Adipocyte (in vitro differentiated cells): ENCODE data around the gene SLC49A3.
"Not testable (repeated sequence)": the region's sequence is repeated elsewhere in the genome, so short reads cannot be mapped to it uniquely, and the experiment has no call there.

ENCODE experiments used
- DNase-seq: peaks from one replicate; pipeline ENCODE4 v3.0.0-alpha.2; 2015; ENCODE audit warnings: low read depth
- H3K27me3 ChIP-seq: replicated peaks from 2 replicates; pipeline ENCODE4 v1.7.0; 2013; ENCODE audit warnings: mild to moderate bottlenecking, low read length, moderate library complexity; ENCODE audit not compliant: control insufficient read depth, insufficient read depth
- H3K36me3 ChIP-seq: 2 replicates; pipeline ENCODE4 v1.7.0; 2013; ENCODE audit warnings: low read length, mild to moderate bottlenecking, moderate library complexity; ENCODE audit not compliant: control insufficient read depth, insufficient read depth, severe bottlenecking
- H3K4me1 ChIP-seq: 2 replicates; pipeline ENCODE4 v1.7.0; 2013; ENCODE audit warnings: mild to moderate bottlenecking, low read length, moderate library complexity; ENCODE audit not compliant: control insufficient read depth, insufficient read depth
- H3K4me3 ChIP-seq: 2 replicates; pipeline ENCODE4 v1.7.0; 2013; ENCODE audit warnings: mild to moderate bottlenecking, low read length, moderate library complexity
- H3K9ac ChIP-seq: 2 replicates; pipeline ENCODE4 v1.7.0; 2013; ENCODE audit warnings: mild to moderate bottlenecking, low read length, moderate library complexity
- H3K9me3 ChIP-seq: 2 replicates; pipeline ENCODE4 v1.7.0; 2013; ENCODE audit warnings: mild to moderate bottlenecking, low read length, moderate library complexity; ENCODE audit not compliant: control insufficient read depth

Gene SLC49A3

GRCh38 chr4:688854-689681, at the start of gene SLC49A3:
Gene SLC49A3, minus strand, starts transcription at chr4:689151. Its CDS starts 24 bp downstream, at chr4:689127.
- no peak for DNase-seq
- H3K36me3 ChIP-seq, result no peaks in the 10 kb centered on the region
- H3K27me3 ChIP-seq, result no peaks in the 10 kb centered on the region
- H3K4me3 ChIP-seq, result peak within 1 kb of the TSS; percentile 82
- H3K9me3 ChIP-seq, result no peaks in the 10 kb centered on the region
- peaks cover 32% of the 10 kb centered on the region for H3K4me1 ChIP-seq
- peak within 1 kb of the TSS; percentile 87 for H3K9ac ChIP-seq

- not testable (repeated sequence) for DNase-seq, H3K9me3 ChIP-seq, H3K4me3 ChIP-seq, H3K4me1 ChIP-seq, H3K27me3 ChIP-seq, H3K9ac ChIP-seq
- H3K36me3 ChIP-seq, result peaks cover 80% of the 10 kb centered on the region
Observed at GRCh38 chr4:736561-736960, 47.6 kb upstream of the SLC49A3 start.

GRCh38 chr4:735583-735982, 46.6 kb upstream of the SLC49A3 start:
- H3K36me3 ChIP-seq, result peaks cover 81% of the 10 kb centered on the region
- no peaks in the 10 kb centered on the region for H3K4me1 ChIP-seq
- no peaks in the 10 kb centered on the region for H3K9me3 ChIP-seq
- no peaks in the 10 kb centered on the region for H3K27me3 ChIP-seq
- H3K4me3 ChIP-seq, result no peak overlapping the region
- H3K9ac ChIP-seq, result no peak overlapping the region
- DNase-seq, result no peak

DNA sequence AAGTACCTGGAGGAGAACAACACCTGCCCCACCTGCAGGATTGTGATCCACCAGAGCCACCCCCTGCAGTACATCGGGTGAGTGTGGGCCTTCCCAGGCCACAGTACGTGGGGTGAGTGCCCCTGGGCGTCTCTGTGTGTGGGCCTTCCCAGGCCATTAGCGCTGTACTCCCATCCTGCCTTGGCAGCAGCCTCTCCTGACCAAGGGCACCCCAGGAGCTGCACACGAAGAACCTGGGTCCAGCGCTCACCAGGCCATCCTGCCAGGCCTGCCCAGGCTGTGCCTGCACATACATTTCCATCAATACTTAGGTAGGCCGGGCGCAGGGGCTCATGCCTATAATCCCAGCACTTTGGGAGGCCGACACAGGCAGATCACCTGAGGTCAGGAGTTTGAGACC, 46.0 kb upstream of the SLC49A3 start:
- Histone ChIP-seq H3K36me3 (peaks cover 75% of the 10 kb centered on the region), H3K4me3 (no peak overlapping the region), H3K4me1 (no peaks in the 10 kb centered on the region), H3K27me3 (no peaks in the 10 kb centered on the region), H3K9ac (no peak overlapping the region), H3K9me3 (no peaks in the 10 kb centered on the region)
- no peak for DNase-seq

DNA sequence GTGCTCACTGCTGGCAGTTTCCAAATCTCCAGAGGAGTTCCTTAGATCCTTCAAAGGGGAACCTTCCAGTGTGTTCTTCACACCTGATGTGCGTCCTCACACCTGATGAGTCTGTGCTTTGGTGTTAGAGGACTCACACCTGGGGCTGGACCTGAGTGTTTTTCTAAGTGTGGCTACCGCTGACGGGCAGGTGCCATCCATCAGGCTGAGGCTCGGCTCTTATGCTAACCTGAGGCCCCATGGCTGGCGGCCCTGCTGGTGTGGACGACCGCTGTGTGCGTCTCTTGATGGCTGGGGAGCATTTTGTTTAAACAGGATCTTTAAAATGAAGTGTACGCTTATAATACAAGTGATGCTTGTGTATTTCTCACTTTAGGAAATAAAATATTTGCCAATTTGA, 45.1 kb upstream of the SLC49A3 start:
- H3K4me1 ChIP-seq, result no peaks in the 10 kb centered on the region
- no peak overlapping the region for H3K9ac ChIP-seq
- DNase-seq, result no peak
- no peaks in the 10 kb centered on the region for H3K27me3 ChIP-seq
- peaks cover 66% of the 10 kb centered on the region for H3K36me3 ChIP-seq
- H3K9me3 ChIP-seq, result no peaks in the 10 kb centered on the region
- no peak overlapping the region for H3K4me3 ChIP-seq

- DNase-seq, result no peak
- Histone ChIP-seq H3K4me1 (no peaks in the 10 kb centered on the region), H3K4me3 (no peak overlapping the region), H3K9me3 (no peaks in the 10 kb centered on the region), H3K36me3 (peaks cover 62% of the 10 kb centered on the region), H3K27me3 (no peaks in the 10 kb centered on the region), H3K9ac (no peak overlapping the region)
Observed at GRCh38 chr4:733631-733980, 44.7 kb upstream of the SLC49A3 start.

GRCh38 chr4:732911-733630, 44.1 kb upstream of the SLC49A3 start:
- DNase-seq, result no peak
- H3K4me3 ChIP-seq, result no peak overlapping the region
- no peak overlapping the region for H3K9ac ChIP-seq
- no peaks in the 10 kb centered on the region for H3K27me3 ChIP-seq
- H3K4me1 ChIP-seq, result no peaks in the 10 kb centered on the region
- H3K9me3 ChIP-seq, result no peaks in the 10 kb centered on the region
- H3K36me3 ChIP-seq, result peaks cover 59% of the 10 kb centered on the region

- peaks cover 3% of the 10 kb centered on the region for H3K4me1 ChIP-seq
- DNase-seq, result no peak
- H3K9ac ChIP-seq, result no peak overlapping the region
- H3K4me3 ChIP-seq, result no peak overlapping the region
- no peaks in the 10 kb centered on the region for H3K27me3 ChIP-seq
- H3K9me3 ChIP-seq, result no peaks in the 10 kb centered on the region
- H3K36me3 ChIP-seq, result peaks cover 53% of the 10 kb centered on the region
Observed at GRCh38 chr4:732486-732885, 43.5 kb upstream of the SLC49A3 start.

- H3K4me3 ChIP-seq, H3K27me3 ChIP-seq, H3K4me1 ChIP-seq, H3K9me3 ChIP-seq, DNase-seq, H3K9ac ChIP-seq: not testable (repeated sequence)
- H3K36me3 ChIP-seq, result peaks cover 48% of the 10 kb centered on the region
Observed at GRCh38 chr4:731954-732353, 43.0 kb upstream of the SLC49A3 start.

GRCh38 chr4:730946-731904, 42.3 kb upstream of the SLC49A3 start:
- Histone ChIP-seq H3K4me1 (peaks cover 13% of the 10 kb centered on the region), H3K36me3 (peaks cover 45% of the 10 kb centered on the region)
- not testable (repeated sequence) for H3K4me3 ChIP-seq, H3K27me3 ChIP-seq, DNase-seq, H3K9me3 ChIP-seq, H3K9ac ChIP-seq

- no peak overlapping the region for H3K4me3 ChIP-seq
- peaks cover 17% of the 10 kb centered on the region for H3K4me1 ChIP-seq
- no peaks in the 10 kb centered on the region for H3K27me3 ChIP-seq
- DNase-seq, result no peak
- peaks cover 40% of the 10 kb centered on the region for H3K36me3 ChIP-seq
- no peaks in the 10 kb centered on the region for H3K9me3 ChIP-seq
- no peak overlapping the region for H3K9ac ChIP-seq
Observed at GRCh38 chr4:730511-730910, 41.6 kb upstream of the SLC49A3 start.
